Natural killer cell (primary cell): Measurements from ENCODE around the gene PLPP7. TPM values are rescaled to one million over a fixed set of nuclear protein-coding genes. Genes with fewer than 3 reads are reported as not detected.

ENCODE experiments used
- ATAC-seq, 3 donors: fragments of 150-1000 bp in 2 of 3; fragments of 200-7000 bp in 1 of 3; cut with Tn5 transposase; 1 replicate in 1 of 3; 2 replicates in 2 of 3; pipeline ENCODE4 v1.10.0; 2021; ENCODE audit warnings: mild to moderate bottlenecking in 2 of 3, moderate library complexity in 2 of 3
- DNase-seq, 2 donors: peaks; one replicate each; pipeline versions ENCODE4 v3.0.0 to v3.0.0-alpha.2; 2013 to 2021; ENCODE audit warnings: mixed read lengths in 1 of 2
- H3K27ac ChIP-seq: one replicate; pipeline ENCODE4 v1.5.1; 2013; ENCODE audit warnings: mild to moderate bottlenecking, low read length
- H3K27me3 ChIP-seq: one replicate; pipeline ENCODE4 v1.6.1; 2013; ENCODE audit warnings: low read length; ENCODE audit not compliant: control insufficient read depth, insufficient read depth
- H3K36me3 ChIP-seq: one replicate; pipeline ENCODE4 v1.6.1; 2013; ENCODE audit warnings: low read length; ENCODE audit not compliant: control insufficient read depth, insufficient read depth
- H3K4me1 ChIP-seq: one replicate; pipeline ENCODE4 v1.6.1; 2013; ENCODE audit warnings: low read length; ENCODE audit not compliant: control insufficient read depth, insufficient read depth
- H3K4me3 ChIP-seq: one replicate; pipeline ENCODE4 v1.5.1; 2013; ENCODE audit warnings: low read length
- H3K9me3 ChIP-seq: one replicate; pipeline ENCODE4 v1.6.1; 2013; ENCODE audit warnings: low read length; ENCODE audit not compliant: control insufficient read depth, insufficient read depth
- H3K27ac Mint-ChIP-seq, 2 donors: one replicate each; pipeline ENCODE4 v1.8.0; 2022; ENCODE audit warnings: mild to moderate bottlenecking in 2 of 2, mixed read lengths in 2 of 2, moderate library complexity in 1 of 2
- H3K27me3 Mint-ChIP-seq, 2 donors: one replicate each; pipeline ENCODE4 v1.8.0; 2022; ENCODE audit warnings: low read depth in 2 of 2, mixed read lengths in 2 of 2
- H3K36me3 Mint-ChIP-seq: one replicate; pipeline ENCODE4 v1.8.0; 2022; ENCODE audit warnings: mixed read lengths
- H3K4me1 Mint-ChIP-seq, 2 donors: one replicate each; pipeline ENCODE4 v1.8.0; 2022; ENCODE audit warnings: mixed read lengths in 2 of 2
- H3K4me3 Mint-ChIP-seq: one replicate; pipeline ENCODE4 v1.8.0; 2022; ENCODE audit warnings: mild to moderate bottlenecking, moderate library complexity, mixed read lengths
- H3K9me3 Mint-ChIP-seq, 2 donors: one replicate each; pipeline ENCODE4 v1.8.0; 2022; ENCODE audit warnings: mixed read lengths in 2 of 2
- CTCF ChIP-seq: fragments of 200-600 bp; IDR thresholded peaks from one replicate; pipeline ENCODE4 v1.8.0; 2022; ENCODE audit warnings: antibody characterized with exemption
- WGBS: methylation state at CpG from one replicate; pipeline ENCODE4 v1.1.7; 2013; ENCODE audit warnings: missing lambda C conversion rate; ENCODE audit not compliant: insufficient coverage; 5-methylcytosine and 5-hydroxymethylcytosine counted together
- intact Hi-C: fragments of 100-400 bp; cut with micrococcal nuclease; formaldehyde crosslinking; loops from one replicate; pipeline ENCODE4 v1.14.2; 2022
- total RNA-seq, 4 donors: library from RNA; stranded (reverse); fragments of 120-200 nt in 1 of 4; gene quantifications; one replicate each; pipeline versions ENCODE4 v1.2.3 to v1.2.4, GENCODE V29; 2013 to 2022

PLPP7 gene
- total RNA-seq, 3 donors from 2014 or later (not counting 1 experiment from before 2014, with no cell fraction given) = 0.28 to 0.59 (median 0.34) TPM

DNA sequence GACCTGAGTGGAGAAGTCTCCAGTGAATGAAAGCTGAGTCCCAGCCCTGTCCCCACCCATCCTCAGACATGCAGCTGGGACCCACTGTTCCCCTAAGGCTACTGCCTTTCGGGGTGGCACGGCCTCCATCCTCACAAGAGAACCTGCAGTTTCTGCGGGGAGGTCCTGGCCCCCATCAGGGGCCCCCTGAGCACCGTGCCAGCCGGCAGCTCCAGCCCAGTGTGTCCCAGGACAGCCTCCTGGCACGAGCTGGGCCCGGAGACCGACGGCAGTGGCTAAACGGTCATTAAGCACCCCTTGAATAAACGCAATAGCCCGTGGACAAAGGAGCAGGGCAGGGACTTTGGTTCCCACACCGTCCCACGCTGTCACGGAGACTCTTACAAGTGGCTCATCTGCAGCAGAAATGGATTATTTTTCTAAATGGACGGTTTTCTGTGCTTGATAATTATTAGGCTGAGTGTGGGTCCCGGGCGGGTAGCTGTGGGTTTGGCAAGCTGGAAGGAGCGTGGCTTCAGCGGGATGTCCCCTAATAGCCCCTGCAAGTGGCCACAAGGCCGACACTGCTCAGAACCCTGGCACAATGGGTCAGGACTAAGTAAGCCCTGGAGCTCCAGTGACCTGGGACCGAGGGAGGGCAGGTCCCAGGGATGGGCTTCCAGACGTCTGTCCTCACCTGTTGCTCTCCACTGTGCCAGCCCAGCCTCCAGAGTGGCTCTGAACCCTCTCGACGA is 30.7 kb upstream of the PLPP7 start:
- Mint-ChIP-seq H3K27ac (peak overlapping the region; percentile 64 to 99), H3K4me3 (no peak overlapping the region), H3K27me3 (no peaks in the 10 kb centered on the region), H3K9me3 (no peaks in the 10 kb centered on the region), H3K36me3 (peaks cover 8% of the 10 kb centered on the region), H3K4me1 (peaks cover 35 to 49% of the 10 kb centered on the region in 2 donors)
- no peak for TF ChIP-seq CTCF
- intact Hi-C loops = loop anchor here (10.0 kb wide), 2 partner anchors 476 to 1886 kb away; no protein-coding TSS in a partner anchor
- peaks cover 58% of the 10 kb centered on the region for H3K36me3 ChIP-seq
- H3K27me3 ChIP-seq = no peaks in the 10 kb centered on the region
- DNase-seq (no peak), ATAC-seq (no peak)
- peaks cover 75% of the 10 kb centered on the region for H3K4me1 ChIP-seq
- H3K4me3 ChIP-seq = no peak overlapping the region
- no peak overlapping the region for H3K27ac ChIP-seq
- no peaks in the 10 kb centered on the region for H3K9me3 ChIP-seq
- 88% methylated on average over 25 of the region's 25 CpGs for WGBS

GRCh38 chr9:131259432-131259898 is 30.1 kb upstream of the PLPP7 start:
- H3K36me3 ChIP-seq = peaks cover 64% of the 10 kb centered on the region
- no peak for TF ChIP-seq CTCF
- H3K4me1 ChIP-seq = peaks cover 75% of the 10 kb centered on the region
- H3K9me3 ChIP-seq = no peaks in the 10 kb centered on the region
- H3K4me3 ChIP-seq = no peak overlapping the region
- DNase-seq (no peak), ATAC-seq (no peak)
- Mint-ChIP-seq H3K36me3 (peaks cover 8% of the 10 kb centered on the region), H3K9me3 (no peaks in the 10 kb centered on the region), H3K4me3 (no peak overlapping the region), H3K27ac (peak overlapping the region; percentile 33 to 64), H3K27me3 (no peaks in the 10 kb centered on the region), H3K4me1 (peaks cover 38 to 51% of the 10 kb centered on the region in 2 donors)
- 95% methylated on average over 12 of the region's 12 CpGs for WGBS
- no peak overlapping the region for H3K27ac ChIP-seq
- intact Hi-C loops = loop anchor here (10.0 kb wide), 2 partner anchors 475 to 1885 kb away; no protein-coding TSS in a partner anchor
- no peaks in the 10 kb centered on the region for H3K27me3 ChIP-seq

- Mint-ChIP-seq H3K27me3 (no peaks in the 10 kb centered on the region), H3K36me3 (peaks cover 8% of the 10 kb centered on the region), H3K4me1 (peaks cover 44 to 57% of the 10 kb centered on the region in 2 donors), H3K9me3 (no peaks in the 10 kb centered on the region), H3K27ac (peak overlapping the region; percentile 44 to 64), H3K4me3 (no peak overlapping the region)
- ATAC-seq (no peak), DNase-seq (no peak)
- no peak for TF ChIP-seq CTCF
- Histone ChIP-seq H3K27ac (no peak overlapping the region), H3K36me3 (peaks cover 64% of the 10 kb centered on the region), H3K4me1 (peaks cover 75% of the 10 kb centered on the region), H3K9me3 (no peaks in the 10 kb centered on the region), H3K4me3 (no peak overlapping the region), H3K27me3 (no peaks in the 10 kb centered on the region)
- intact Hi-C loops = loop anchor here (10.0 kb wide), 2 partner anchors 475 to 1885 kb away; no protein-coding TSS in a partner anchor
- WGBS = 93% methylated on average over 19 of the region's 20 CpGs
Observed at GRCh38 chr9:131259916-131260597, 29.5 kb upstream of the PLPP7 start.
